Suprapubic skin (tissue), 4 donors: Measurements from ENCODE around the gene CAMTA1. TPM values are rescaled to one million over a fixed set of nuclear protein-coding genes. Genes with fewer than 3 reads are reported as not detected.

ENCODE experiments used
- DNase-seq, 2 donors: peaks; one replicate each; pipeline ENCODE4 v3.0.0-alpha.2; 2019; ENCODE audit warnings: low spot score in 2 of 2
- H3K27ac ChIP-seq: fragments of 200-600 bp; sonication (generic); one replicate; pipeline ENCODE4 v1.5.1; 2019
- H3K27me3 ChIP-seq: fragments of 200-600 bp; sonication (generic); one replicate; pipeline ENCODE4 v1.5.1; 2019
- H3K36me3 ChIP-seq: fragments of 200-600 bp; sonication (generic); one replicate; pipeline ENCODE4 v1.5.1; 2019
- H3K4me1 ChIP-seq: fragments of 200-600 bp; sonication (generic); one replicate; pipeline ENCODE4 v1.5.1; 2019
- H3K4me3 ChIP-seq: fragments of 200-600 bp; sonication (generic); one replicate; pipeline ENCODE4 v1.5.1; 2019; ENCODE audit warnings: mild to moderate bottlenecking
- H3K9me3 ChIP-seq: fragments of 200-600 bp; sonication (generic); one replicate; pipeline ENCODE4 v1.5.1; 2019
- EP300 ChIP-seq: sonication (generic); formaldehyde crosslinking; IDR thresholded peaks from one replicate; pipeline ENCODE4 v1.6.1; 2017; ENCODE audit warnings: antibody characterized with exemption
- POLR2A ChIP-seq, 2 donors: fragments of 450-650 bp; IDR thresholded peaks; one replicate each; pipeline ENCODE4 v1.6.1; 2017; ENCODE audit warnings: antibody characterized with exemption in 2 of 2, mild to moderate bottlenecking in 2 of 2, moderate library complexity in 2 of 2
- POLR2AphosphoS5 ChIP-seq, 3 donors: sonication (generic); formaldehyde crosslinking; IDR thresholded peaks; one replicate each; pipeline ENCODE4 v1.6.1; 2017; ENCODE audit warnings: antibody characterized with exemption in 3 of 3
- WGBS: methylation state at CpG from one replicate; pipeline ENCODE4 v1.1.5; 2018; 5-methylcytosine and 5-hydroxymethylcytosine counted together
- total RNA-seq, 4 donors: library from RNA; depleted of rRNA; stranded (reverse); fragments of >200 nt; gene quantifications; one replicate each; pipeline ENCODE4 v1.1.0, GENCODE V29; 2016
- TF ChIP-seq, protein P1 (sequence below), 2 donors: fragments of 200-600 bp in 1 of 2; fragments of 450-650 bp in 1 of 2; sonication (generic) in 1 of 2; IDR thresholded peaks; one replicate each; pipeline ENCODE4 v1.5.1; 2016 to 2019; ENCODE audit warnings: antibody characterized with exemption in 2 of 2, mild to moderate bottlenecking in 1 of 2, moderate library complexity in 1 of 2

CAMTA1 gene
- total RNA-seq, 4 donors from 2014 or later: 40.4 to 54.1 (median 46.6) TPM

- Histone ChIP-seq H3K36me3 (no peaks in the 10 kb centered on the region), H3K4me3 (no peak overlapping the region), H3K4me1 (no peaks in the 10 kb centered on the region), H3K27me3 (peaks cover 3% of the 10 kb centered on the region), H3K9me3 (no peaks in the 10 kb centered on the region), H3K27ac (no peak overlapping the region)
- WGBS: 78% methylated on average over 4 of the region's 7 CpGs
- no peak for TF ChIP-seq POLR2A (IDR thresholded peaks at IDR 0.05)
- TF ChIP-seq, protein P1, sequence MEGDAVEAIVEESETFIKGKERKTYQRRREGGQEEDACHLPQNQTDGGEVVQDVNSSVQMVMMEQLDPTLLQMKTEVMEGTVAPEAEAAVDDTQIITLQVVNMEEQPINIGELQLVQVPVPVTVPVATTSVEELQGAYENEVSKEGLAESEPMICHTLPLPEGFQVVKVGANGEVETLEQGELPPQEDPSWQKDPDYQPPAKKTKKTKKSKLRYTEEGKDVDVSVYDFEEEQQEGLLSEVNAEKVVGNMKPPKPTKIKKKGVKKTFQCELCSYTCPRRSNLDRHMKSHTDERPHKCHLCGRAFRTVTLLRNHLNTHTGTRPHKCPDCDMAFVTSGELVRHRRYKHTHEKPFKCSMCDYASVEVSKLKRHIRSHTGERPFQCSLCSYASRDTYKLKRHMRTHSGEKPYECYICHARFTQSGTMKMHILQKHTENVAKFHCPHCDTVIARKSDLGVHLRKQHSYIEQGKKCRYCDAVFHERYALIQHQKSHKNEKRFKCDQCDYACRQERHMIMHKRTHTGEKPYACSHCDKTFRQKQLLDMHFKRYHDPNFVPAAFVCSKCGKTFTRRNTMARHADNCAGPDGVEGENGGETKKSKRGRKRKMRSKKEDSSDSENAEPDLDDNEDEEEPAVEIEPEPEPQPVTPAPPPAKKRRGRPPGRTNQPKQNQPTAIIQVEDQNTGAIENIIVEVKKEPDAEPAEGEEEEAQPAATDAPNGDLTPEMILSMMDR (IDR thresholded peaks at IDR 0.05): no peak
- no peak for TF ChIP-seq EP300
- TF ChIP-seq POLR2AphosphoS5 (IDR thresholded peaks at IDR 0.05): no peak
- no peak for DNase-seq
Observed at GRCh38 chr1:7509598-7509997, 724.3 kb downstream of the CAMTA1 start.

DNA sequence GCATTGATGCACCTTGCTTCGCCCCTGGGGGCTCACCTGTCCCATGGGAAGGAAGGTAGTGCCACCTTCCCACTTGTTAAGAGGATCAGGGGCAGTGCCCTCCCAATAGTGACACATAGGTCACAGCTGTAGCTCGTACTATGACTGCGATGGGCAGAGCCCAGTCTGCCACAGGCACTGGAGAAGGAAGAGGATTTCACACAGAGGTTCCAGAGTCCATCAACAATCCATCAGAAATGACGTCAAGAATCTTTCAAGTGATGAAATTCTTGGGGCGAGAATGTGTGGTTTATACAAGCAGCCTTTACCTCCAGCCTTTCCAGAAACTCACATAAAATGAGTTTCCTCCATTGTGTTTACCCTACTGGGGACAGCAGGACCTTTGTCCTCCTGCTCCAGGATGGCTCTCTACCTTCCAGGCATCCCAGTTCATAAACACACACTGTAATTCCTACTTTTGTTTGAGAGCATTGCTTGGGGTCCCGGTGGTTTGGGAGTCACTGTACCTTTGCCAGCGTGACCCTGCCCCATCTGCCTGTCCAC is 725.2 kb downstream of the CAMTA1 start:
- DNase-seq: no peak
- H3K36me3 ChIP-seq: no peaks in the 10 kb centered on the region
- peaks cover 3% of the 10 kb centered on the region for H3K27me3 ChIP-seq
- H3K27ac ChIP-seq: no peak overlapping the region
- WGBS: 80% methylated on average over 4 of the region's 7 CpGs
- TF ChIP-seq EP300 (no peak), POLR2AphosphoS5 (IDR thresholded peaks at IDR 0.05) (no peak), POLR2A (IDR thresholded peaks at IDR 0.05) (no peak)
- TF ChIP-seq, protein P1 (IDR thresholded peaks at IDR 0.05): no peak
- H3K4me3 ChIP-seq: no peak overlapping the region
- no peaks in the 10 kb centered on the region for H3K9me3 ChIP-seq
- no peaks in the 10 kb centered on the region for H3K4me1 ChIP-seq

DNA sequence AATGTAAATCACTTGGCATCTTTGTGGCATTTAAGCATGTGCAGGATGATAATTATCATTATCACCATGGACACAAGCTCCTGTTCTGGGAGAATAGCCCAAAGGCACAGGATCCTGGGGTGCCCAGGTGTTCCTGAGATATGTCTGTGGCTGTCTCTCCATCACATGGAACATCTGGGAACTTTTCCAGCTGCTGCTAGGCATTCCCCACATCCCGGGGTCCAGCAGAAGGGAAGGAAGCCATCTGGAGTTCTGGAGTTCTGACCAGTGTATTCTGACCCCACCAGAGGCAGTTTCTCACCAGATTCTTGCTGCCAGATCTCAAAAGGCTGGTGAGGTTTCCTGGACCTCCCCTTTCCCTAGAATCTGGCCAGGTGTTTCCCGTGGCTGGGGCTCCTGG is 726.1 kb downstream of the CAMTA1 start:
- TF ChIP-seq POLR2AphosphoS5 (IDR thresholded peaks at IDR 0.05) (no peak), EP300 (no peak), POLR2A (IDR thresholded peaks at IDR 0.05) (no peak)
- TF ChIP-seq, protein P1 (IDR thresholded peaks at IDR 0.05): no peak
- 39% methylated on average over 2 of the region's 2 CpGs for WGBS
- Histone ChIP-seq H3K4me1 (no peaks in the 10 kb centered on the region), H3K36me3 (no peaks in the 10 kb centered on the region), H3K4me3 (no peak overlapping the region), H3K9me3 (no peaks in the 10 kb centered on the region), H3K27ac (no peak overlapping the region), H3K27me3 (peaks cover 3% of the 10 kb centered on the region)
- no peak for DNase-seq

DNA sequence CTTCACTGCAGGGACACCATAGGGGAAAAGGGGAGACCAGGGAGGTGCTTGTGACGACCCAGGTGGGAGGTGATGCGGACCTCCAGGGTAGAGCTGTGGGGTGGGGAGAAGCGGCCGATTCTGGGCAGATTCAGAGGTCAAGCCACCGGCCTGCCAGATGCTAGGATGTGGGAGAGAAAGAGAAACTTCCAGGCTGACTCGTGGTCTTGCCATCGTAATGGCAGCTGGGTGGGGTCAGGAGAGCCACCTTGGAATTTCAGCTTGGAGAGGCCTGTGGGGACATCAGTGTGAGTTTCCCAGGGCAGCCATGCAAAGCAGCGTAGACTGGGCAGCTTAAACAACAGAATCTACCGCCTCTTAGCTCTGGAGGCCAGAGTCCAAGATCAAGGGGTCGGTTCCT is 727.8 kb downstream of the CAMTA1 start:
- 91% methylated on average over 10 of the region's 10 CpGs for WGBS
- Histone ChIP-seq H3K36me3 (no peaks in the 10 kb centered on the region), H3K9me3 (no peaks in the 10 kb centered on the region), H3K4me3 (no peak overlapping the region), H3K27me3 (peaks cover 7% of the 10 kb centered on the region), H3K4me1 (no peaks in the 10 kb centered on the region), H3K27ac (no peak overlapping the region)
- TF ChIP-seq POLR2A (IDR thresholded peaks at IDR 0.05): no peak
- no peak for TF ChIP-seq EP300
- TF ChIP-seq, protein P1 (IDR thresholded peaks at IDR 0.05): no peak
- no peak for TF ChIP-seq POLR2AphosphoS5 (IDR thresholded peaks at IDR 0.05)
- no peak for DNase-seq

DNA sequence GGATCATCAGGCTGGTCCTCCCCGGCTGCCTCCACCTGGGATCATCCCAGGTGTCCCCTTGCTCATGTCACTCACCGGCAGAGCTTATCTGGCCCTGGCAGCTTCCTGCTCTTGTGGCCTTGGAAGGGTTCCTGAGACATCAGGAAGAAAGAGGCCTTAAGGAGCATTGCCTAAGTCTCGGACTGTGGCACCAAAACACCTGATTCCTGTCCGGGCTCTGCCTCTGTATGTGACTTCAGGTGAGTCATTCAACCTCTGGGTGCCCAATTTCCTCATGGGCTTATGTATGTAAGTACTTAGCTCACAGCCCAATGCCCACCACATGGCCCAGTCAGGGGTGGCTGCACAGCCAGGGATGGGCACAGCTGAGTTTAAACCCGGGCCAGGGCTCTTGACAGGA is 729.9 kb downstream of the CAMTA1 start:
- Histone ChIP-seq H3K9me3 (no peaks in the 10 kb centered on the region), H3K36me3 (no peaks in the 10 kb centered on the region), H3K27ac (no peak overlapping the region), H3K27me3 (peaks cover 15% of the 10 kb centered on the region), H3K4me1 (no peaks in the 10 kb centered on the region), H3K4me3 (no peak overlapping the region)
- no peak for DNase-seq
- no peak for TF ChIP-seq POLR2A (IDR thresholded peaks at IDR 0.05)
- no peak for TF ChIP-seq EP300
- no peak for TF ChIP-seq POLR2AphosphoS5 (IDR thresholded peaks at IDR 0.05)
- TF ChIP-seq, protein P1 (IDR thresholded peaks at IDR 0.05): no peak
- 91% methylated on average over 5 of the region's 5 CpGs for WGBS
